K562 (cell line): ENCODE data around the gene CDIPT. TPM values are rescaled to one million over a fixed set of nuclear protein-coding genes. Genes with fewer than 3 reads are reported as not detected.
A peak's percentile ranks its signal among the peaks of the same experiment; 100 is the strongest.

Experiments
- CCAR2 ChIP-seq: fragments of 200-400 bp; formaldehyde crosslinking; IDR thresholded peaks from 2 replicates; pipeline ENCODE4 v1.6.1; 2017; ENCODE audit warnings: mild to moderate bottlenecking, low read depth, low read length
- CTBP1 ChIP-seq: fragments of 450-650 bp; IDR thresholded peaks from 2 replicates; pipeline ENCODE4 v1.6.1; 2016; ENCODE audit warnings: borderline replicate concordance
- CUX1 ChIP-seq: fragments of 200-800 bp; sonication (Bioruptor generic); IDR thresholded peaks from 2 replicates; pipeline ENCODE4 v1.6.1; 2016; ENCODE audit warnings: missing genetic modification characterization, missing compliant biosample characterization
- DLX4 ChIP-seq: fragments of 250-450 bp; sonication (Bioruptor Pico); IDR thresholded peaks from 2 replicates; pipeline ENCODE4 v1.6.1; 2021; ENCODE audit warnings: mild to moderate bottlenecking
- FOXJ2 ChIP-seq: fragments of 200-800 bp; sonication (Bioruptor generic); IDR thresholded peaks from 2 replicates; pipeline ENCODE4 v1.6.1; 2016; ENCODE audit warnings: missing genetic modification characterization, missing compliant biosample characterization
- HNRNPH1 ChIP-seq: fragments of 200-400 bp; formaldehyde crosslinking; optimal IDR thresholded peaks from 2 replicates; pipeline ENCODE3; 2017; ENCODE audit warnings: low read depth, mild to moderate bottlenecking, low read length, moderate library complexity
- NCOA4 ChIP-seq: fragments of 450-650 bp; IDR thresholded peaks from 2 replicates; pipeline ENCODE4 v1.6.1; 2018; ENCODE audit warnings: mild to moderate bottlenecking; ENCODE audit not compliant: partially characterized antibody
- PHTF2 ChIP-seq: fragments of 250-450 bp; sonication (Bioruptor Pico); IDR thresholded peaks from 2 replicates; pipeline ENCODE4 v1.5.0; 2021; ENCODE audit warnings: mild to moderate bottlenecking
- RAD51 ChIP-seq: fragments of 450-650 bp; IDR thresholded peaks from 2 replicates; pipeline ENCODE4 v1.7.1; 2016; ENCODE audit warnings: low read depth, mild to moderate bottlenecking, borderline replicate concordance
- SIN3A ChIP-seq, 2 experiments: fragments of 150-350 bp in 1 of 2; IDR thresholded peaks; 2 replicates each; pipeline ENCODE4 v1.6.1; 2011 to 2016; ENCODE audit warnings: borderline replicate concordance in 2 of 2, low read depth in 2 of 2, low read length in 2 of 2, mild to moderate bottlenecking in 2 of 2, moderate library complexity in 2 of 2; ENCODE audit not compliant: control insufficient read depth in 1 of 2
- SMAD4 ChIP-seq: fragments of 250-450 bp; sonication (Bioruptor Pico); conservative IDR thresholded peaks from 2 replicates; pipeline ENCODE4 v1.8.0; 2021; ENCODE audit warnings: inconsistent platforms, mild to moderate bottlenecking, moderate library complexity
- SRSF3 ChIP-seq: fragments of 200-400 bp; formaldehyde crosslinking; IDR thresholded peaks from 2 replicates; pipeline ENCODE4 v1.6.1; 2016; ENCODE audit warnings: mild to moderate bottlenecking, low read length, moderate library complexity; ENCODE audit not compliant: insufficient read depth
- U2AF2 ChIP-seq: fragments of 200-400 bp; formaldehyde crosslinking; optimal IDR thresholded peaks from 2 replicates; pipeline ENCODE3; 2017; ENCODE audit warnings: low read depth, mild to moderate bottlenecking, low read length
- ZFX ChIP-seq: sonication (generic); formaldehyde crosslinking; IDR thresholded peaks from 2 replicates; pipeline ENCODE4 v1.8.0; 2022; ENCODE audit warnings: mild to moderate bottlenecking, missing genetic modification reagents, moderate library complexity
- ZKSCAN1 ChIP-seq: fragments of 150-350 bp; IDR thresholded peaks from 2 replicates; pipeline ENCODE4 v1.6.1; 2016; ENCODE audit warnings: low read depth, low read length
- ZNF12 ChIP-seq: sonication (generic); formaldehyde crosslinking; IDR thresholded peaks from 2 replicates; pipeline ENCODE4 v1.4.0; 2020; ENCODE audit warnings: mild to moderate bottlenecking, missing genetic modification reagents
- ZNF184 ChIP-seq: sonication (generic); formaldehyde crosslinking; IDR thresholded peaks from 2 replicates; pipeline ENCODE4 v1.5.0; 2020; ENCODE audit warnings: missing genetic modification reagents
- ZNF408 ChIP-seq: fragments of 250-450 bp; sonication (Bioruptor Pico); IDR thresholded peaks from 2 replicates; pipeline ENCODE4 v1.4.0; 2020; ENCODE audit warnings: low read depth, mild to moderate bottlenecking, moderate library complexity
- polyA plus RNA-seq, 8 experiments: library from polyadenylated mRNA; depleted of rRNA in 4 of 8; stranded (reverse) in 5 of 8; unstranded in 3 of 8; fragments of >200 nt; fragmentation: Nextera tagmentation in 2 of 8; fragmentation: Illumina TruSeq in 1 of 8; extraction: Ambion mirVana in 2 of 8; extraction: Trizol in 1 of 8; gene quantifications; 2 replicates each; pipeline versions ENCODE4 v1.2.1 to v1.2.3, GENCODE V29; 2011 to 2014; ENCODE audit warnings: inconsistent platforms in 1 of 8, missing spikeins in 1 of 8
- total RNA-seq, 7 experiments: library from RNA; depleted of rRNA in 6 of 7; stranded (reverse); fragments of >200 nt in 6 of 7; fragmentation: Illumina TruSeq in 2 of 7; extraction: Trizol in 2 of 7; gene quantifications; 2 replicates each; pipeline versions ENCODE4 v1.2.1 to v1.2.3, GENCODE V29; 2011 to 2021; ENCODE audit warnings: low replicate concordance in 1 of 7

CDIPT gene
- total and polyA plus RNA-seq, 9 of the 15 experiments (the other 6 are each of a cell fraction or from before 2014, with no cell fraction given) = 1.3 to 37.0 (median 23.0) TPM

GRCh38 chr16:29811896-29812665 is 50.9 kb downstream of the CDIPT start, which contains the start of gene PRRT2 (continued):
- peak in 1 of 2 experiments; percentile 31; a peak in 1 of 4 replicates for TF ChIP-seq SIN3A (IDR thresholded peaks at IDR 0.05; ENCODE audit: borderline replicate concordance in 2 of 2, control insufficient read depth in 1 of 2, low read depth in 2 of 2, low read length in 2 of 2)
- no peak for TF ChIP-seq ZKSCAN1
- TF ChIP-seq NCOA4 = no peak
- TF ChIP-seq ZNF408 (CRISPR knock-in tag) = no peak
- TF ChIP-seq ZFX = no peak
- 0 out of 2 replicates have a peak, but pooled peaks have one; percentile 57 for TF ChIP-seq FOXJ2 (tag)
- no peak; the same call in 1 of the 2 replicates for TF ChIP-seq CTBP1
- TF ChIP-seq SRSF3 = no peak
- TF ChIP-seq PHTF2 (CRISPR knock-in tag) = no peak
- TF ChIP-seq RAD51 = no peak
- TF ChIP-seq SMAD4 = no peak
- TF ChIP-seq CUX1 (CRISPR knock-in tag) = no peak
- TF ChIP-seq HNRNPH1 = no peak
- TF ChIP-seq ZNF184 (CRISPR knock-in tag) = no peak
- TF ChIP-seq CCAR2 = no peak
- no peak for TF ChIP-seq U2AF2
- TF ChIP-seq DLX4 = no peak
- no peak for TF ChIP-seq ZNF12 (CRISPR knock-in tag)
